NCI-H524 (cell line): ENCODE measurements around the gene ATP6V1B1.
"Not testable (repeated sequence)": the region's sequence is repeated elsewhere in the genome, so short reads cannot be mapped to it uniquely, and the experiment has no call there.

Experiments used
- DNase-seq, 2 experiments: peaks; one replicate each; lab custom pipeline; 2025; lab: John Stamatoyannopoulos, UW

ATP6V1B1 gene

GRCh38 chr2:71006323-71006722 lies 70.6 kb downstream of the ATP6V1B1 start:
- DNase-seq = no peak

DNA sequence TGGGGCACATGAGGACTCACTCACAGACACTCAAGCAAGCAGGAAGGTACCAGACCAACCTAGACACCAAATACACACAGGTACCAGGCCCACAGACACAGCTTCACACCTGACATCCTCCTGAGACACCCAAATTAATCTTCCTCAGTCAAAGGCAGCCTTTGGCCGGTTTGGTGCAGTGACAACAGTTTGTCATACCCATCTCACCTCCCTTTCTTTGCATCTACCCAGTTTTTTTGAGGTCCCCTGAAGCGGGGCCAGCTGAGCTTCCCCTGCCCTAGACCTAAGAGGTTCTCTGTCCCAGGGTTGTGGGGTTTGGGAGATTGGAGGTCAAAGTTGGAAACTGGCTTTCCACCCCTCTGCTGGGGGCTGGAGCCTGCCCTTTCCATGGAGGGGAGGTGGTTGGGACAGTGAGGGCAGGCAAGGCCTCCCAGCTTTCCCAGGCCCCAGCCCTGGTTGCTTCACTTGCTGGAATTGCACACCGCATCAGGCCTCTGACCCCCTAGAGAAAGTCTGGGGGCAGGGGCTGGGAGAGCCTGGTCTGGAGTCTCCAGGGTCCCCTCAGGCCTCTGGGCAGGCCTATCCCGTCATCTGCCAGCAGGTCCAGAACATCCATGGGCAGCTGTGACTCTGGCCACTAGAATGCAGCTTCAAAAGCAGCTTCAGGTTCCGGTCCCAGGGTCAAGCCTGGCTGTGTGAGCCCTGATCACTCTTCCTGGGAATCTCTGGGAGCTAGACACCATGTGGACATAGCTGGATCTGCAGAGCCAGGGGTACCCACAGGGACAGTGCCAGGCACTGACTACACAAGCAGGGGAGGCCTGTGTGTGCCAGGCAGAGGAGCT lies 71.5 kb downstream of the ATP6V1B1 start:
- no peak for DNase-seq

DNA sequence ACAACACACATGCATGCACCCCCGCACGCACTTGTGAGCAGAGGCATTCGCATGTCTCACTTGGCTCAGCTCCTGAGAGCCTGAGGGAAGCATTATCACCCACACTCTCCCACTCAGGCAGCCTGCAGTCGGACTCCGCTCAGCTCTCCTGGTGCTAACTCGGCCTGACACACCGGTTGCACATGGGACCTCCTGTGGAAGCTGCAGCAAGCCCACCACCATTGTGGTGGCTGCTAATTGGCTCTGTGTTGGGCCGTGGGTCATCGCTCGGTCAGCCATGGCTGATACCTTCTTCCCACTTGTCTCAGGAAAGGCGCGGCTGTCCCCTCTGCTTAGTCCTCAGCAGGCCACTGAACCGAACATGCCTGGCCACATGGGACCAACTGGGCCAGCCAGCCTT lies 72.6 kb downstream of the ATP6V1B1 start:
- DNase-seq = no peak

GRCh38 chr2:71011786-71012185 lies 76.1 kb downstream of the ATP6V1B1 start:
- not testable (repeated sequence) for DNase-seq
